Measurements from ENCODE around the gene RPL39L.

RPL39L gene

GRCh38 chr3:187073581-187074098 lies 65.7 kb downstream of the RPL39L start:
- no peak for TF ChIP-seq FOXP2 (optimal IDR thresholded peaks at IDR 0.05; ENCODE audit: borderline replicate concordance, extremely low read depth, extremely low read length, insufficient read depth)
- no peak for TF ChIP-seq POLR2AphosphoS5 (IDR thresholded peaks at IDR 0.05; ENCODE audit: low read depth, low read length)
- TF ChIP-seq REST (IDR thresholded peaks at IDR 0.05; ENCODE audit: insufficient read depth in 1 of 2, low read depth in 2 of 2, low read length in 2 of 2) = no peak
- TF ChIP-seq SIN3A (IDR thresholded peaks at IDR 0.05; ENCODE audit: borderline replicate concordance, insufficient read depth, low read length) = no peak
- TF ChIP-seq TAF1 (IDR thresholded peaks at IDR 0.05; ENCODE audit: borderline replicate concordance, insufficient read depth, low read length) = no peak

- TF ChIP-seq POLR2AphosphoS5 (IDR thresholded peaks at IDR 0.05; ENCODE audit: low read depth, low read length) = no peak
- TF ChIP-seq TAF1 (IDR thresholded peaks at IDR 0.05; ENCODE audit: borderline replicate concordance, insufficient read depth, low read length) = no peak
- no peak for TF ChIP-seq FOXP2 (optimal IDR thresholded peaks at IDR 0.05; ENCODE audit: borderline replicate concordance, extremely low read depth, extremely low read length, insufficient read depth)
- TF ChIP-seq REST (IDR thresholded peaks at IDR 0.05; ENCODE audit: insufficient read depth in 1 of 2, low read depth in 2 of 2, low read length in 2 of 2) = no peak
- no peak for TF ChIP-seq SIN3A (IDR thresholded peaks at IDR 0.05; ENCODE audit: borderline replicate concordance, insufficient read depth, low read length)
Observed at GRCh38 chr3:187072511-187072910, 66.8 kb downstream of the RPL39L start.

- TF ChIP-seq SIN3A (IDR thresholded peaks at IDR 0.05; ENCODE audit: borderline replicate concordance, insufficient read depth, low read length) = no peak
- no peak for TF ChIP-seq POLR2AphosphoS5 (IDR thresholded peaks at IDR 0.05; ENCODE audit: low read depth, low read length)
- no peak for TF ChIP-seq FOXP2 (optimal IDR thresholded peaks at IDR 0.05; ENCODE audit: borderline replicate concordance, extremely low read depth, extremely low read length, insufficient read depth)
Observed at GRCh38 chr3:187072102-187072501, 67.2 kb downstream of the RPL39L start.
